ENCODE data around the gene TNF. TPM values are rescaled to one million over a fixed set of nuclear protein-coding genes. Genes with fewer than 3 reads are reported as not detected.

TNF gene
- total and polyA plus RNA-seq, 2 of the 13 experiments (the other 11 are each of a cell fraction or from before 2014, with no cell fraction given), result not detected

DNA sequence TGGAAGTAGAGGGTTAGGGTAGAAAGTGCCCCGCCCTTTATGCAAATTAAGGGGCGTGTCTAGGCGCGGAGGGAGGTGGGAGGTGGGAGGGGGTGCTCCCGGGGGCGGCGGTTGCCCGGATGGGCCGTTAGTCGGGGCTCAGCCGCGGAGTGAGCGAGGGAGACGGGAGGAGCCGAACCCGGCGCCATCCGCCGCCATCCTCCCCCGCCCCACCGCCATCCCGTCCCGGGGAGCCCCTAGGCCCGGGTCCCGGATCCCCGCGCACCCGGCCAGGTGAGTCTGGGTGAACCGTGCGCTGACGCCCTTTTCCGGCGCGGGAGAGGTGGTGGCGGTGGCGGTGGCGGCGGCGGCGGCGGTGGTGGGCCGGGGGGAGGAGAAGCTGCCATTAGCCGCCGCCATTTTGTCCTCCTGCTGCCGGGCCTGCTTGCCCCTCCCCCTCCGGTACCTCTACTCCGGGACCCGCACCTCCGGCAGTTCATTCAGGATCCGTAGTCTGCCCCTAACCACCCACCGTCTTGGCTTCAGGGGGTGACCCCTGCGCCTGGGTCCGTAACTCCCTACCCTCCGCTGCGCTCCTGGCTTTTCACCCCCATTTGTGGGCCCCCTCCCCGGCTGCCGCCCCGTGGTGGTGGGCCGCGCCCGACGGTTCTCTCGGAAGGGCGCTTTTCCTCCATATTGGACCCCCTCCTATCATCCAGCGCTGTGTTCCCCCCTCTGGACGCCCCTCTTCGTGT lies 45.4 kb downstream of the TNF start, which contains the start of gene PRRC2A (continued):
- no peak for TF ChIP-seq CHCHD3 (CRISPR knock-in tag; IDR thresholded peaks at IDR 0.05)
- TF ChIP-seq GPN1 (CRISPR knock-in tag; IDR thresholded peaks at IDR 0.05; ENCODE audit: borderline replicate concordance), result no peak
- no peak for TF ChIP-seq ZNF296 (CRISPR knock-in tag; conservative IDR thresholded peaks at IDR 0.05)
- TF ChIP-seq, protein P1, sequence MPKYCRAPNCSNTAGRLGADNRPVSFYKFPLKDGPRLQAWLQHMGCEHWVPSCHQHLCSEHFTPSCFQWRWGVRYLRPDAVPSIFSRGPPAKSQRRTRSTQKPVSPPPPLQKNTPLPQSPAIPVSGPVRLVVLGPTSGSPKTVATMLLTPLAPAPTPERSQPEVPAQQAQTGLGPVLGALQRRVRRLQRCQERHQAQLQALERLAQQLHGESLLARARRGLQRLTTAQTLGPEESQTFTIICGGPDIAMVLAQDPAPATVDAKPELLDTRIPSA (CRISPR knock-in tag; IDR thresholded peaks at IDR 0.05; ENCODE audit: borderline replicate concordance), result peak; percentile 55; the same call in 1 of the 2 replicates
- TF ChIP-seq CHD4 (IDR thresholded peaks at IDR 0.05; ENCODE audit: borderline replicate concordance, low read length), result no peak
- no peak; the same call in 1 of the 2 replicates for TF ChIP-seq TRIM24 (CRISPR knock-in tag; IDR thresholded peaks at IDR 0.05)
- TF ChIP-seq ZNF260 (CRISPR knock-in tag; IDR thresholded peaks at IDR 0.05; ENCODE audit: borderline replicate concordance, low read depth), result no peak
- TF ChIP-seq NRL (CRISPR knock-in tag; IDR thresholded peaks at IDR 0.05; ENCODE audit: borderline replicate concordance), result peak; percentile 71; the same call in 1 of the 2 replicates
- no peak for TF ChIP-seq RFXANK (CRISPR knock-in tag; IDR thresholded peaks at IDR 0.05)
- TF ChIP-seq ZNF441 (CRISPR knock-in tag; IDR thresholded peaks at IDR 0.05; ENCODE audit: borderline replicate concordance), result no peak; the same call in 1 of the 2 replicates
- TF ChIP-seq, protein P2, sequence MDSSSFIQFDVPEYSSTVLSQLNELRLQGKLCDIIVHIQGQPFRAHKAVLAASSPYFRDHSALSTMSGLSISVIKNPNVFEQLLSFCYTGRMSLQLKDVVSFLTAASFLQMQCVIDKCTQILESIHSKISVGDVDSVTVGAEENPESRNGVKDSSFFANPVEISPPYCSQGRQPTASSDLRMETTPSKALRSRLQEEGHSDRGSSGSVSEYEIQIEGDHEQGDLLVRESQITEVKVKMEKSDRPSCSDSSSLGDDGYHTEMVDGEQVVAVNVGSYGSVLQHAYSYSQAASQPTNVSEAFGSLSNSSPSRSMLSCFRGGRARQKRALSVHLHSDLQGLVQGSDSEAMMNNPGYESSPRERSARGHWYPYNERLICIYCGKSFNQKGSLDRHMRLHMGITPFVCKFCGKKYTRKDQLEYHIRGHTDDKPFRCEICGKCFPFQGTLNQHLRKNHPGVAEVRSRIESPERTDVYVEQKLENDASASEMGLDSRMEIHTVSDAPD (CRISPR knock-in tag; IDR thresholded peaks at IDR 0.05), result no peak
- TF ChIP-seq, protein P3, sequence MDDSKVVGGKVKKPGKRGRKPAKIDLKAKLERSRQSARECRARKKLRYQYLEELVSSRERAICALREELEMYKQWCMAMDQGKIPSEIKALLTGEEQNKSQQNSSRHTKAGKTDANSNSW (CRISPR knock-in tag; IDR thresholded peaks at IDR 0.05; ENCODE audit: borderline replicate concordance), result no peak; the same call in none of the 2 replicates
- no peak for TF ChIP-seq PAF1 (CRISPR knock-in tag; IDR thresholded peaks at IDR 0.05)
- TF ChIP-seq, protein P4, sequence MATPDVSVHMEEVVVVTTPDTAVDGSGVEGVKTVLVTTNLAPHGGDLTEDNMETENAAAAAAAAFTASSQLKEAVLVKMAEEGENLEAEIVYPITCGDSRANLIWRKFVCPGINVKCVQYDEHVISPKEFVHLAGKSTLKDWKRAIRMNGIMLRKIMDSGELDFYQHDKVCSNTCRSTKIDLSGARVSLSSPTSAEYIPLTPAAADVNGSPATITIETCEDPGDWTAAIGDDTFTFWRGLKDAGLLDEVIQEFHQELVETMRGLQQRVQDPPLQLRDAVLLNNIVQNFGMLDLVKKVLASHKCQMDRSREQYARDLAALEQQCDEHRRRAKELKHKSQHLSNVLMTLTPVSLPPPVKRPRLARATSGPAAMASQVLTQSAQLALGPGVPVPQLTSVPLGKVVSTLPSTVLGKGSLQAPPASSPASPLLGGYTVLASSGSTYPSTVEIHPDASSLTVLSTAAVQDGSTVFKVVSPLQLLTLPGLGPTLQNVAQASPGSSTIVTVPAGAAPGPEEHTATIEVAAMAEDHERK (CRISPR knock-in tag; IDR thresholded peaks at IDR 0.05; ENCODE audit: low read depth), result 0 out of 2 replicates have a peak, but pooled peaks have one; percentile 0
- no peak for TF ChIP-seq REL (CRISPR knock-in tag; conservative IDR thresholded peaks at IDR 0.05)
- TF ChIP-seq SYNCRIP (IDR thresholded peaks at IDR 0.05; ENCODE audit: insufficient read depth, low read depth, low read length), result no peak
- TF ChIP-seq SRSF9 (IDR thresholded peaks at IDR 0.05; ENCODE audit: borderline replicate concordance, insufficient read depth, low read depth, low read length, poor library complexity, severe bottlenecking), result no peak
- TF ChIP-seq ZNF138 (CRISPR knock-in tag; IDR thresholded peaks at IDR 0.05; ENCODE audit: low read depth), result 0 out of 2 replicates have a peak, but pooled peaks have one; percentile 21
- TF ChIP-seq ZNF629 (CRISPR knock-in tag; conservative IDR thresholded peaks at IDR 0.05), result no peak
- no peak for TF ChIP-seq ZNF616 (CRISPR knock-in tag; IDR thresholded peaks at IDR 0.05; ENCODE audit: low read depth)
- TF ChIP-seq, protein P5, sequence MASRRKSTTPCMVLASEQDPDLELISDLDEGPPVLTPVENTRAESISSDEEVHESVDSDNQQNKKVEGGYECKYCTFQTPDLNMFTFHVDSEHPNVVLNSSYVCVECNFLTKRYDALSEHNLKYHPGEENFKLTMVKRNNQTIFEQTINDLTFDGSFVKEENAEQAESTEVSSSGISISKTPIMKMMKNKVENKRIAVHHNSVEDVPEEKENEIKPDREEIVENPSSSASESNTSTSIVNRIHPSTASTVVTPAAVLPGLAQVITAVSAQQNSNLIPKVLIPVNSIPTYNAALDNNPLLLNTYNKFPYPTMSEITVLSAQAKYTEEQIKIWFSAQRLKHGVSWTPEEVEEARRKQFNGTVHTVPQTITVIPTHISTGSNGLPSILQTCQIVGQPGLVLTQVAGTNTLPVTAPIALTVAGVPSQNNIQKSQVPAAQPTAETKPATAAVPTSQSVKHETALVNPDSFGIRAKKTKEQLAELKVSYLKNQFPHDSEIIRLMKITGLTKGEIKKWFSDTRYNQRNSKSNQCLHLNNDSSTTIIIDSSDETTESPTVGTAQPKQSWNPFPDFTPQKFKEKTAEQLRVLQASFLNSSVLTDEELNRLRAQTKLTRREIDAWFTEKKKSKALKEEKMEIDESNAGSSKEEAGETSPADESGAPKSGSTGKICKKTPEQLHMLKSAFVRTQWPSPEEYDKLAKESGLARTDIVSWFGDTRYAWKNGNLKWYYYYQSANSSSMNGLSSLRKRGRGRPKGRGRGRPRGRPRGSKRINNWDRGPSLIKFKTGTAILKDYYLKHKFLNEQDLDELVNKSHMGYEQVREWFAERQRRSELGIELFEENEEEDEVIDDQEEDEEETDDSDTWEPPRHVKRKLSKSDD (CRISPR knock-in tag; IDR thresholded peaks at IDR 0.05; ENCODE audit: low read depth), result peak; percentile 94
